Measurements from ENCODE around the gene PWP1.

- TF ChIP-seq CTCF (IDR thresholded peaks at IDR 0.05; ENCODE audit: low read length), result no peak
- no peak for TF ChIP-seq EZH2phosphoT487 (IDR thresholded peaks at IDR 0.05; ENCODE audit: low read length)
These were observed 62.9 kb downstream of the PWP1 start for GRCh38 chr12:107748472-107748871.

Measured in MM.1S (cell line).